RPMI8226 (cell line): Measurements from ENCODE around the gene PDE11A.

Source experiments
- DNase-seq: peaks from one replicate; pipeline ENCODE4 v3.0.0-alpha.2; 2015

The PDE11A gene

GRCh38 chr2:177662895-177663294 is 409.7 kb downstream of the PDE11A start:
- no peak for DNase-seq

GRCh38 chr2:177660742-177661141 is 411.8 kb downstream of the PDE11A start:
- DNase-seq = no peak

GRCh38 chr2:177658309-177658708 is 414.3 kb downstream of the PDE11A start:
- no peak for DNase-seq

- no peak for DNase-seq
These were observed 420.7 kb downstream of the PDE11A start for GRCh38 chr2:177651833-177652232.

GRCh38 chr2:177649568-177650518 is 422.7 kb downstream of the PDE11A start:
- DNase-seq = no peak

GRCh38 chr2:177646791-177647190 is 425.8 kb downstream of the PDE11A start:
- DNase-seq = no peak

GRCh38 chr2:177646241-177646640 is 426.3 kb downstream of the PDE11A start:
- no peak for DNase-seq

GRCh38 chr2:177641331-177641730 is 431.2 kb downstream of the PDE11A start:
- no peak for DNase-seq

GRCh38 chr2:177640423-177640822 is 432.2 kb downstream of the PDE11A start:
- no peak for DNase-seq

GRCh38 chr2:177639262-177639914 is 433.2 kb downstream of the PDE11A start:
- DNase-seq = no peak

- DNase-seq = no peak
These were observed 434.1 kb downstream of the PDE11A start for GRCh38 chr2:177638507-177638906.

- no peak for DNase-seq
These were observed 435.9 kb downstream of the PDE11A start for GRCh38 chr2:177636672-177637071.

- no peak for DNase-seq
These were observed 436.9 kb downstream of the PDE11A start for GRCh38 chr2:177635696-177636095.

GRCh38 chr2:177633910-177634294 is 438.7 kb downstream of the PDE11A start:
- DNase-seq = no peak

- DNase-seq = peak; percentile 11
These were observed 439.5 kb downstream of the PDE11A start for GRCh38 chr2:177633111-177633510.

GRCh38 chr2:177631680-177632079 is 440.9 kb downstream of the PDE11A start:
- DNase-seq = no peak

GRCh38 chr2:177629357-177630024 is 443.1 kb downstream of the PDE11A start:
- peak; percentile 15 for DNase-seq

GRCh38 chr2:177628831-177629230 is 443.7 kb downstream of the PDE11A start:
- DNase-seq = no peak

- peak; percentile 60 for DNase-seq
These were observed 446.6 kb downstream of the PDE11A start for GRCh38 chr2:177625744-177626650.

GRCh38 chr2:177622521-177622920 is 450.1 kb downstream of the PDE11A start:
- no peak for DNase-seq

GRCh38 chr2:177619986-177620385 is 452.6 kb downstream of the PDE11A start:
- no peak for DNase-seq

- DNase-seq = no peak
These were observed 453.1 kb downstream of the PDE11A start for GRCh38 chr2:177619461-177619860.
